HepG2 (cell line): ENCODE results near the gene STMN3. TPM values are rescaled to one million over a fixed set of nuclear protein-coding genes. Genes with fewer than 3 reads are reported as not detected.

ENCODE experiments used
- BRD4 ChIP-seq: sonication (generic); formaldehyde crosslinking; IDR thresholded peaks from 2 replicates; pipeline ENCODE4 v1.4.0; 2020; ENCODE audit warnings: missing genetic modification reagents
- CEBPG ChIP-seq: IDR thresholded peaks from 2 replicates; pipeline ENCODE4 v1.6.1; 2016
- KLF13 ChIP-seq: sonication (generic); formaldehyde crosslinking; IDR thresholded peaks from 2 replicates; pipeline ENCODE4 v1.4.0; 2020; ENCODE audit warnings: mild to moderate bottlenecking, missing genetic modification reagents
- NFRKB ChIP-seq: fragments of 450-650 bp; IDR thresholded peaks from 2 replicates; pipeline ENCODE4 v1.6.1; 2017
- NR2F1 ChIP-seq, 2 experiments: fragments of 450-650 bp in 1 of 2; formaldehyde crosslinking in 1 of 2; IDR thresholded peaks; 2 replicates each; pipeline versions ENCODE4 v1.5.0 to v1.6.1; 2016 to 2020; ENCODE audit warnings: mild to moderate bottlenecking in 1 of 2, missing compliant biosample characterization in 1 of 2, missing genetic modification reagents in 1 of 2, moderate library complexity in 1 of 2
- NR3C1 ChIP-seq: sonication (generic); formaldehyde crosslinking; IDR thresholded peaks from 2 replicates; pipeline ENCODE4 v1.4.0; 2020; ENCODE audit warnings: missing genetic modification reagents
- NRL ChIP-seq: sonication (generic); formaldehyde crosslinking; IDR thresholded peaks from 2 replicates; pipeline ENCODE4 v1.5.0; 2020; ENCODE audit warnings: missing genetic modification reagents, mild to moderate bottlenecking, moderate library complexity, borderline replicate concordance
- SSRP1 ChIP-seq: IDR thresholded peaks from 2 replicates; pipeline ENCODE4 v1.6.1; 2016; ENCODE audit warnings: control low read depth
- TCF12 ChIP-seq, 2 experiments: fragments of 450-650 bp in 1 of 2; sonication (generic) in 1 of 2; formaldehyde crosslinking in 1 of 2; IDR thresholded peaks; 2 replicates each; pipeline versions ENCODE4 v1.6.1 to v1.8.0; 2017 to 2022; ENCODE audit warnings: antibody characterized with exemption in 1 of 2, mild to moderate bottlenecking in 1 of 2, missing genetic modification reagents in 1 of 2, moderate library complexity in 1 of 2
- ZC3H4 ChIP-seq: sonication (generic); formaldehyde crosslinking; IDR thresholded peaks from 2 replicates; pipeline ENCODE4 v1.4.0; 2020; ENCODE audit warnings: missing genetic modification reagents, borderline replicate concordance
- ZNF232 ChIP-seq: sonication (generic); formaldehyde crosslinking; IDR thresholded peaks from 2 replicates; pipeline ENCODE4 v1.4.0; 2020; ENCODE audit warnings: missing genetic modification reagents, borderline replicate concordance
- ZNF3 ChIP-seq: IDR thresholded peaks from 2 replicates; pipeline ENCODE4 v1.7.0; 2017; ENCODE audit warnings: inconsistent platforms
- ZNF547 ChIP-seq: sonication (generic); formaldehyde crosslinking; IDR thresholded peaks from 2 replicates; pipeline ENCODE4 v1.5.1; 2020; ENCODE audit warnings: mild to moderate bottlenecking, missing genetic modification reagents
- polyA plus RNA-seq, 8 experiments: library from polyadenylated mRNA; depleted of rRNA in 3 of 8; stranded (reverse) in 7 of 8; unstranded in 1 of 8; fragments of >200 nt; fragmentation: Illumina TruSeq in 4 of 8; extraction: Trizol in 4 of 8; gene quantifications; 2 replicates each; pipeline versions ENCODE4 v1.2.1 to v1.2.3, GENCODE V29; 2011 to 2016; ENCODE audit warnings: low read depth in 4 of 8, missing spikeins in 1 of 8, mixed read lengths in 1 of 8; ENCODE audit not compliant: insufficient read depth in 1 of 8
- total RNA-seq, 5 experiments: library from RNA; depleted of rRNA; stranded (reverse); fragments of >200 nt; fragmentation: Illumina TruSeq; extraction: Trizol; gene quantifications; 2 replicates each; pipeline ENCODE4 v1.2.3, GENCODE V29; 2016; ENCODE audit warnings: low read depth in 1 of 5
- TF ChIP-seq, protein P1 (sequence below): sonication (generic); formaldehyde crosslinking; conservative IDR thresholded peaks from 2 replicates; pipeline ENCODE4 v1.4.0; 2020; ENCODE audit warnings: mild to moderate bottlenecking, missing genetic modification reagents, moderate library complexity
- TF ChIP-seq, protein P2 (sequence below): sonication (generic); formaldehyde crosslinking; IDR thresholded peaks from 2 replicates; pipeline ENCODE4 v1.4.0; 2020; ENCODE audit warnings: missing genetic modification reagents
- TF ChIP-seq, protein P3 (sequence below): sonication (generic); formaldehyde crosslinking; IDR thresholded peaks from 2 replicates; pipeline ENCODE4 v1.4.0; 2020; ENCODE audit warnings: missing genetic modification reagents
- TF ChIP-seq, protein P4 (sequence below): sonication (generic); formaldehyde crosslinking; IDR thresholded peaks from 2 replicates; pipeline ENCODE4 v1.8.0; 2022; ENCODE audit warnings: mild to moderate bottlenecking, missing genetic modification reagents, moderate library complexity
- TF ChIP-seq, protein P5 (sequence below): IDR thresholded peaks from 2 replicates; pipeline ENCODE4 v1.6.1; 2016; ENCODE audit warnings: low read depth
- TF ChIP-seq, protein P6 (sequence below): sonication (generic); formaldehyde crosslinking; IDR thresholded peaks from 2 replicates; pipeline ENCODE4 v1.4.0; 2020; ENCODE audit warnings: missing genetic modification reagents

Gene STMN3
- total and polyA plus RNA-seq, 2 of the 13 experiments (the other 11 are each of a cell fraction or from before 2014, with no cell fraction given): 21.0 to 48.3 TPM

DNA sequence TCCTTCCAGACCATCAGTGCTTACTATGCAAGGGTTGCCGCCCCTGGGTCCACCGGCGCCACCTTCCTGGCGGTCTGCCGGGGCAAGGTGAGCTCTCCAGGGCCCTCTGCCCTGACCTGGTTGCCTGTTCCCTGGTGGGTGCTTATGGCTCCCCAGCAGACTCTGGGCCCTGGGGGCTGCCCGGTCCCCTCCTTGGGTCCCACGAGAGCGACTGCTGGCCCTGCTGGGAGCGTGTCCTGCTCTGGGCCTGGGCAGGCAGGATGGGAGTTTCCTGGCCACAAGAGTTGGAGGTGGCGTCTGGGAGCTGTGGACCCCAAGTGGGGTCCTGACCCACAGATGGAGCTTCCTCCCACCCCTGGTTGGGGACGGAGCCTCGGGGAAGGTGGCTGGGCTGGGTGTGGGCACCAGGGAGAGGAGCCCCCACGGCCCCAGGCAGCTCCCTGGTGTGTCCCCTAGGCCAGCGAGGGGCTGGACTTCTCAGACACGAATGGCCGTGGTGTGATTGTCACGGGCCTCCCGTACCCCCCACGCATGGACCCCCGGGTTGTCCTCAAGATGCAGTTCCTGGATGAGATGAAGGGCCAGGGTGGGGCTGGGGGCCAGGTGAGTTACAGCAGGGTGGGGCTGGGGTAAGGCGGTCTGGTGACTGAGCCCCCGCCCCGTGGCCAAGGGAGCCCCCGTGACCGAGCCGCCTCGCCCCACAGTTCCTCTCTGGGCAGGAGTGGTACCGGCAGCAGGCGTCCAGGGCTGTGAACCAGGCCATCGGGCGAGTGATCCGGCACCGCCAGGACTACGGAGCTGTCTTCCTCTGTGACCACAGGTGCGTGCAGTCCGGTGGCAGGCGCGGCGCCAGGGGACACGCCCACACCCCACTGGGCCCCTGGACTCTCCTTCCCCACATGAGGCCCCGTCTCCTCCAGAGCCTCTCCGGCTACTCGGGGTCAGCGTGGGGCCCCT, 36.1 kb upstream of the STMN3 start (continued):
- TF ChIP-seq ZC3H4 (CRISPR knock-in tag) (no peak), CEBPG (no peak), NFRKB (no peak), NR3C1 (CRISPR knock-in tag) (no peak), KLF13 (CRISPR knock-in tag) (no peak), ZNF547 (CRISPR knock-in tag) (no peak), NR2F1 (CRISPR knock-in tag; IDR thresholded peaks at IDR 0.05) (no peak), ZNF232 (CRISPR knock-in tag) (no peak), BRD4 (no peak), SSRP1 (CRISPR knock-in tag) (no peak), TCF12 (IDR thresholded peaks at IDR 0.05) (no peak), TCF12 (CRISPR knock-in tag; IDR thresholded peaks at IDR 0.05) (no peak), NRL (no peak), ZNF3 (CRISPR knock-in tag) (no peak)
- TF ChIP-seq, protein P1, sequence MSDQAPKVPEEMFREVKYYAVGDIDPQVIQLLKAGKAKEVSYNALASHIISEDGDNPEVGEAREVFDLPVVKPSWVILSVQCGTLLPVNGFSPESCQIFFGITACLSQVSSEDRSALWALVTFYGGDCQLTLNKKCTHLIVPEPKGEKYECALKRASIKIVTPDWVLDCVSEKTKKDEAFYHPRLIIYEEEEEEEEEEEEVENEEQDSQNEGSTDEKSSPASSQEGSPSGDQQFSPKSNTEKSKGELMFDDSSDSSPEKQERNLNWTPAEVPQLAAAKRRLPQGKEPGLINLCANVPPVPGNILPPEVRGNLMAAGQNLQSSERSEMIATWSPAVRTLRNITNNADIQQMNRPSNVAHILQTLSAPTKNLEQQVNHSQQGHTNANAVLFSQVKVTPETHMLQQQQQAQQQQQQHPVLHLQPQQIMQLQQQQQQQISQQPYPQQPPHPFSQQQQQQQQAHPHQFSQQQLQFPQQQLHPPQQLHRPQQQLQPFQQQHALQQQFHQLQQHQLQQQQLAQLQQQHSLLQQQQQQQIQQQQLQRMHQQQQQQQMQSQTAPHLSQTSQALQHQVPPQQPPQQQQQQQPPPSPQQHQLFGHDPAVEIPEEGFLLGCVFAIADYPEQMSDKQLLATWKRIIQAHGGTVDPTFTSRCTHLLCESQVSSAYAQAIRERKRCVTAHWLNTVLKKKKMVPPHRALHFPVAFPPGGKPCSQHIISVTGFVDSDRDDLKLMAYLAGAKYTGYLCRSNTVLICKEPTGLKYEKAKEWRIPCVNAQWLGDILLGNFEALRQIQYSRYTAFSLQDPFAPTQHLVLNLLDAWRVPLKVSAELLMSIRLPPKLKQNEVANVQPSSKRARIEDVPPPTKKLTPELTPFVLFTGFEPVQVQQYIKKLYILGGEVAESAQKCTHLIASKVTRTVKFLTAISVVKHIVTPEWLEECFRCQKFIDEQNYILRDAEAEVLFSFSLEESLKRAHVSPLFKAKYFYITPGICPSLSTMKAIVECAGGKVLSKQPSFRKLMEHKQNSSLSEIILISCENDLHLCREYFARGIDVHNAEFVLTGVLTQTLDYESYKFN (CRISPR knock-in tag): no peak
- TF ChIP-seq, protein P2, sequence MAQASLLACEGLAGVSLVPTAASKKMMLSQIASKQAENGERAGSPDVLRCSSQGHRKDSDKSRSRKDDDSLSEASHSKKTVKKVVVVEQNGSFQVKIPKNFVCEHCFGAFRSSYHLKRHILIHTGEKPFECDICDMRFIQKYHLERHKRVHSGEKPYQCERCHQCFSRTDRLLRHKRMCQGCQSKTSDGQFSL (CRISPR knock-in tag): no peak
- TF ChIP-seq, protein P3, sequence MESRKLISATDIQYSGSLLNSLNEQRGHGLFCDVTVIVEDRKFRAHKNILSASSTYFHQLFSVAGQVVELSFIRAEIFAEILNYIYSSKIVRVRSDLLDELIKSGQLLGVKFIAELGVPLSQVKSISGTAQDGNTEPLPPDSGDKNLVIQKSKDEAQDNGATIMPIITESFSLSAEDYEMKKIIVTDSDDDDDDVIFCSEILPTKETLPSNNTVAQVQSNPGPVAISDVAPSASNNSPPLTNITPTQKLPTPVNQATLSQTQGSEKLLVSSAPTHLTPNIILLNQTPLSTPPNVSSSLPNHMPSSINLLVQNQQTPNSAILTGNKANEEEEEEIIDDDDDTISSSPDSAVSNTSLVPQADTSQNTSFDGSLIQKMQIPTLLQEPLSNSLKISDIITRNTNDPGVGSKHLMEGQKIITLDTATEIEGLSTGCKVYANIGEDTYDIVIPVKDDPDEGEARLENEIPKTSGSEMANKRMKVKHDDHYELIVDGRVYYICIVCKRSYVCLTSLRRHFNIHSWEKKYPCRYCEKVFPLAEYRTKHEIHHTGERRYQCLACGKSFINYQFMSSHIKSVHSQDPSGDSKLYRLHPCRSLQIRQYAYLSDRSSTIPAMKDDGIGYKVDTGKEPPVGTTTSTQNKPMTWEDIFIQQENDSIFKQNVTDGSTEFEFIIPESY (CRISPR knock-in tag): peak; percentile 69; the same call in 1 of the 2 replicates
- TF ChIP-seq, protein P4, sequence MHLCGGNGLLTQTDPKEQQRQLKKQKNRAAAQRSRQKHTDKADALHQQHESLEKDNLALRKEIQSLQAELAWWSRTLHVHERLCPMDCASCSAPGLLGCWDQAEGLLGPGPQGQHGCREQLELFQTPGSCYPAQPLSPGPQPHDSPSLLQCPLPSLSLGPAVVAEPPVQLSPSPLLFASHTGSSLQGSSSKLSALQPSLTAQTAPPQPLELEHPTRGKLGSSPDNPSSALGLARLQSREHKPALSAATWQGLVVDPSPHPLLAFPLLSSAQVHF (CRISPR knock-in tag): no peak
- TF ChIP-seq, protein P5, sequence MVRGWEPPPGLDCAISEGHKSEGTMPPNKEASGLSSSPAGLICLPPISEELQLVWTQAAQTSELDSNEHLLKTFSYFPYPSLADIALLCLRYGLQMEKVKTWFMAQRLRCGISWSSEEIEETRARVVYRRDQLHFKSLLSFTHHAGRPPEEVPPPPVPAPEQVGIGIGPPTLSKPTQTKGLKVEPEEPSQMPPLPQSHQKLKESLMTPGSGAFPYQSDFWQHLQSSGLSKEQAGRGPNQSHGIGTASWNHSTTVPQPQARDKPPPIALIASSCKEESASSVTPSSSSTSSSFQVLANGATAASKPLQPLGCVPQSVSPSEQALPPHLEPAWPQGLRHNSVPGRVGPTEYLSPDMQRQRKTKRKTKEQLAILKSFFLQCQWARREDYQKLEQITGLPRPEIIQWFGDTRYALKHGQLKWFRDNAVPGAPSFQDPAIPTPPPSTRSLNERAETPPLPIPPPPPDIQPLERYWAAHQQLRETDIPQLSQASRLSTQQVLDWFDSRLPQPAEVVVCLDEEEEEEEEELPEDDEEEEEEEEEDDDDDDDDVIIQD: no peak
- TF ChIP-seq, protein P6, sequence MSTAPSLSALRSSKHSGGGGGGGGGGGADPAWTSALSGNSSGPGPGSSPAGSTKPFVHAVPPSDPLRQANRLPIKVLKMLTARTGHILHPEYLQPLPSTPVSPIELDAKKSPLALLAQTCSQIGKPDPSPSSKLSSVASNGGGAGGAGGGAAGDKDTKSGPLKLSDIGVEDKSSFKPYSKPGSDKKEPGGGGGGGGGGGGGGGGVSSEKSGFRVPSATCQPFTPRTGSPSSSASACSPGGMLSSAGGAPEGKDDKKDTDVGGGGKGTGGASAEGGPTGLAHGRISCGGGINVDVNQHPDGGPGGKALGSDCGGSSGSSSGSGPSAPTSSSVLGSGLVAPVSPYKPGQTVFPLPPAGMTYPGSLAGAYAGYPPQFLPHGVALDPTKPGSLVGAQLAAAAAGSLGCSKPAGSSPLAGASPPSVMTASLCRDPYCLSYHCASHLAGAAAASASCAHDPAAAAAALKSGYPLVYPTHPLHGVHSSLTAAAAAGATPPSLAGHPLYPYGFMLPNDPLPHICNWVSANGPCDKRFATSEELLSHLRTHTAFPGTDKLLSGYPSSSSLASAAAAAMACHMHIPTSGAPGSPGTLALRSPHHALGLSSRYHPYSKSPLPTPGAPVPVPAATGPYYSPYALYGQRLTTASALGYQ: no peak
